Neural crest cell (in vitro differentiated cells): ENCODE measurements around the gene CD40. TPM values are rescaled to one million over a fixed set of nuclear protein-coding genes. Genes with fewer than 3 reads are reported as not detected.

Experiments
- DNase-seq: peaks from one replicate; pipeline ENCODE4 v3.0.0; 2021; ENCODE audit warnings: low read depth, mixed read lengths, low spot score
- H3K27ac Mint-ChIP-seq: one replicate; pipeline ENCODE4 v1.8.0; 2021; ENCODE audit warnings: mild to moderate bottlenecking, mixed read lengths; ENCODE audit not compliant: unreplicated experiment
- H3K27me3 Mint-ChIP-seq: 2 replicates; pipeline ENCODE4 v1.8.0; 2021; ENCODE audit warnings: low read depth, mild to moderate bottlenecking, mixed read lengths
- H3K36me3 Mint-ChIP-seq: 2 replicates; pipeline ENCODE4 v1.8.0; 2021; ENCODE audit warnings: low read depth, mild to moderate bottlenecking, mixed read lengths
- H3K4me1 Mint-ChIP-seq: 2 replicates; pipeline ENCODE4 v1.8.0; 2021; ENCODE audit warnings: mixed read lengths
- H3K4me3 Mint-ChIP-seq: one replicate; pipeline ENCODE4 v1.8.0; 2021; ENCODE audit warnings: mild to moderate bottlenecking, mixed read lengths
- H3K9me3 Mint-ChIP-seq: 2 replicates; pipeline ENCODE4 v1.8.0; 2021; ENCODE audit warnings: mixed read lengths
- CTCF ChIP-seq: fragments of 200-600 bp; sonication (generic); conservative IDR thresholded peaks from 2 replicates; pipeline ENCODE4 v1.5.0; 2021; ENCODE audit warnings: antibody characterized with exemption, mild to moderate bottlenecking
- total RNA-seq: library from RNA; stranded (reverse); gene quantifications from 2 replicates; pipeline ENCODE4 v1.2.1, GENCODE V29; 2021

Gene CD40
- total RNA-seq, 1 donor from 2014 or later = 4.8 TPM

- Mint-ChIP-seq H3K36me3 (no peaks in the 10 kb centered on the region), H3K9me3 (no peaks in the 10 kb centered on the region), H3K4me3 (no peak overlapping the region), H3K4me1 (peaks cover 6% of the 10 kb centered on the region), H3K27me3 (peaks cover 49% of the 10 kb centered on the region), H3K27ac (no peak overlapping the region)
- DNase-seq = no peak
- TF ChIP-seq CTCF = no peak
These were observed 12.4 kb downstream of the CD40 start for GRCh38 chr20:46130534-46130933.

- Mint-ChIP-seq H3K9me3 (no peaks in the 10 kb centered on the region), H3K4me3 (no peak overlapping the region), H3K36me3 (no peaks in the 10 kb centered on the region), H3K27me3 (peaks cover 49% of the 10 kb centered on the region), H3K27ac (no peak overlapping the region), H3K4me1 (peaks cover 10% of the 10 kb centered on the region)
- no peak for TF ChIP-seq CTCF
- no peak for DNase-seq
These were observed 13.3 kb downstream of the CD40 start for GRCh38 chr20:46131396-46131795.

- Mint-ChIP-seq H3K4me1 (peaks cover 10% of the 10 kb centered on the region), H3K9me3 (no peaks in the 10 kb centered on the region), H3K36me3 (no peaks in the 10 kb centered on the region), H3K27ac (no peak overlapping the region), H3K27me3 (peaks cover 46% of the 10 kb centered on the region), H3K4me3 (no peak overlapping the region)
- peak; percentile 82 for DNase-seq
- TF ChIP-seq CTCF = peak; percentile 89
These were observed 14.6 kb downstream of the CD40 start for GRCh38 chr20:46132705-46133120.

GRCh38 chr20:46133886-46134654, 16.0 kb downstream of the CD40 start:
- peaks cover 15% of the 10 kb centered on the region for H3K4me1 Mint-ChIP-seq
- H3K27me3 Mint-ChIP-seq = peaks cover 40% of the 10 kb centered on the region
- H3K9me3 Mint-ChIP-seq = no peaks in the 10 kb centered on the region
- H3K36me3 Mint-ChIP-seq = no peaks in the 10 kb centered on the region
- H3K27ac Mint-ChIP-seq = no peak overlapping the region
- no peak for TF ChIP-seq CTCF
- no peak for DNase-seq
- H3K4me3 Mint-ChIP-seq = no peak overlapping the region

GRCh38 chr20:46134716-46135115, 16.6 kb downstream of the CD40 start:
- TF ChIP-seq CTCF = no peak
- peaks cover 37% of the 10 kb centered on the region for H3K27me3 Mint-ChIP-seq
- H3K36me3 Mint-ChIP-seq = no peaks in the 10 kb centered on the region
- DNase-seq = no peak
- no peak overlapping the region for H3K4me3 Mint-ChIP-seq
- peaks cover 19% of the 10 kb centered on the region for H3K4me1 Mint-ChIP-seq
- H3K9me3 Mint-ChIP-seq = no peaks in the 10 kb centered on the region
- no peak overlapping the region for H3K27ac Mint-ChIP-seq
